GM12864 (cell line): Measurements from ENCODE around the gene KDM4C.
"Not testable (repeated sequence)": the region's sequence is repeated elsewhere in the genome, so short reads cannot be mapped to it uniquely, and the experiment has no call there.

ENCODE experiments used
- DNase-seq: peaks from one replicate; pipeline ENCODE4 v3.0.0-alpha.2; 2011; ENCODE audit warnings: low read depth
- H3K4me3 ChIP-seq: 2 replicates; pipeline ENCODE4 v1.5.1; 2011; ENCODE audit warnings: mild to moderate bottlenecking, low read depth, low read length, control low read depth
- CTCF ChIP-seq: IDR thresholded peaks from 2 replicates; pipeline ENCODE4 v1.5.1; 2011; ENCODE audit warnings: low read depth, mild to moderate bottlenecking, moderate library complexity, low read length, control low read depth, inconsistent platforms; ENCODE audit errors: missing control alignments

Gene KDM4C

GRCh38 chr9:6805532-6805931 is 47.8 kb downstream of the KDM4C start:
- no peak for TF ChIP-seq CTCF
- no peak overlapping the region for H3K4me3 ChIP-seq
- no peak for DNase-seq

- DNase-seq, H3K4me3 ChIP-seq: not testable (repeated sequence)
These were observed 48.5 kb downstream of the KDM4C start for GRCh38 chr9:6806318-6806717.

GRCh38 chr9:6807669-6808068 is 49.9 kb downstream of the KDM4C start:
- DNase-seq, H3K4me3 ChIP-seq: not testable (repeated sequence)

GRCh38 chr9:6811436-6811835 is 53.7 kb downstream of the KDM4C start:
- no peak overlapping the region for H3K4me3 ChIP-seq
- DNase-seq, result no peak
- no peak for TF ChIP-seq CTCF

GRCh38 chr9:6816581-6816980 is 58.8 kb downstream of the KDM4C start:
- no peak overlapping the region for H3K4me3 ChIP-seq
- TF ChIP-seq CTCF, result no peak
- no peak for DNase-seq

GRCh38 chr9:6818292-6818922 is 60.6 kb downstream of the KDM4C start:
- TF ChIP-seq CTCF, result no peak
- H3K4me3 ChIP-seq, result no peak overlapping the region
- no peak for DNase-seq

GRCh38 chr9:6819112-6819511 is 61.3 kb downstream of the KDM4C start:
- no peak overlapping the region for H3K4me3 ChIP-seq
- no peak for DNase-seq

More at GRCh38 chr9:6819112-6819511, 61.3 kb downstream of the KDM4C start:
- TF ChIP-seq CTCF, result no peak
